GM12874 (cell line): ENCODE measurements around the gene ZBED5.

Experiments
- TF ChIP-seq, protein P1 (sequence below): IDR thresholded peaks from 2 replicates; pipeline ENCODE4 v1.5.1; 2011; ENCODE audit warnings: low read depth, mild to moderate bottlenecking, control low read depth, low read length, moderate library complexity; ENCODE audit not compliant: insufficient read depth

ZBED5 gene

DNA sequence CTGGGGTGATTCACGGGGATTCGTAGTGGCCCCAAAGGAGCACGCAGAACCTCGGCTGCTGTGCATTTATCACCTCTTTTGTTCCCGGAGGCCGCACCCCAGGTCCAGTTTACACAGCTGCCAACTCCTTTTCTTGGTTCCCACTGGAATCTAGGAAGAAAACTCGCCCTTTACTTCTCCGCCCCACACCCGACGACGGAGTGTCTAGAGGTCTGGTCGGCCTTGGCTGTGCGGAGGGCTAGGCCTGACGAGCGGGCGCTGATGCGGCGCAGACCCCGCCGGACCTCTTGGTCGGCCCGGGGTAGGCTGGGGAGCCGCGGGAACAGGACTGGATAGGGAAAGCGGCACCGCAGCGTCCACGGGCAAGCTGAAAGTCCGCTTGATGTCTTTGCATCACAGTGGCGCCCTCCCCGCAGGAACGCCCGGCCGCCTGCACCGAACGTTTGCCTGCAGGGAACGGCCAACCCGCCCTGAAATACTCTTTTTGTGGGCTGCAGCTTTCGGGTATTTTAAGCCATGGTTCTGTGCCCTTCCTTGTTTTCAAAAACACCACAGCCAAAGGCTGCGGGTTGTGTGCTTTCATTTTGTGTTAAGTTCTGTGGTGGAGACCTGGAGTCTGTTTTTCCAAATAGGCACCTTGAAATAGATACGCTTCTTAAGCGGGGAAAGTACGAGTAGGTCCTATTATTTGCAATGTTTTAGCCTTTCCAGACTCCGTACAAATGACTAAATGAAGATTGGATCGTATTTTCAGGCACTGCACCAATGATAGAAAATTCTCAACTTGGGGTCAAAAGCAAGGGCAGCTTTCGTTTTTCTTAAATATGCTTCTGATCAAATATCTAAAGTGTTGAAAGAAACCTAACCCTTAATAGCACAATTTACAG lies 829 bp upstream of the ZBED5 start:
- TF ChIP-seq, protein P1, sequence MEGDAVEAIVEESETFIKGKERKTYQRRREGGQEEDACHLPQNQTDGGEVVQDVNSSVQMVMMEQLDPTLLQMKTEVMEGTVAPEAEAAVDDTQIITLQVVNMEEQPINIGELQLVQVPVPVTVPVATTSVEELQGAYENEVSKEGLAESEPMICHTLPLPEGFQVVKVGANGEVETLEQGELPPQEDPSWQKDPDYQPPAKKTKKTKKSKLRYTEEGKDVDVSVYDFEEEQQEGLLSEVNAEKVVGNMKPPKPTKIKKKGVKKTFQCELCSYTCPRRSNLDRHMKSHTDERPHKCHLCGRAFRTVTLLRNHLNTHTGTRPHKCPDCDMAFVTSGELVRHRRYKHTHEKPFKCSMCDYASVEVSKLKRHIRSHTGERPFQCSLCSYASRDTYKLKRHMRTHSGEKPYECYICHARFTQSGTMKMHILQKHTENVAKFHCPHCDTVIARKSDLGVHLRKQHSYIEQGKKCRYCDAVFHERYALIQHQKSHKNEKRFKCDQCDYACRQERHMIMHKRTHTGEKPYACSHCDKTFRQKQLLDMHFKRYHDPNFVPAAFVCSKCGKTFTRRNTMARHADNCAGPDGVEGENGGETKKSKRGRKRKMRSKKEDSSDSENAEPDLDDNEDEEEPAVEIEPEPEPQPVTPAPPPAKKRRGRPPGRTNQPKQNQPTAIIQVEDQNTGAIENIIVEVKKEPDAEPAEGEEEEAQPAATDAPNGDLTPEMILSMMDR, result no peak

DNA sequence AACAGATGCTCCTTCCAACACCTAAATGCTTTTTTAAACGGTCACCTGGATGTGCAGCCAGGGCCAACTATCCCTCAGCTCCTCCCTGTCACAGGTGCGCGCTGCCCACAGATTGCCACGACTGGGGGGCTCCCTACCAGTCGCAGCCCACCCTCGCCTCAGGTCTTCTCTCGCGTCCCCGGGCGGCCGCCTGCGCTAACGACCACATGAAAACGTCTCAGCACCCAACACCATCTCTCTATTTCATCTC lies 469 bp downstream of the ZBED5 start:
- TF ChIP-seq, protein P1, result no peak

DNA sequence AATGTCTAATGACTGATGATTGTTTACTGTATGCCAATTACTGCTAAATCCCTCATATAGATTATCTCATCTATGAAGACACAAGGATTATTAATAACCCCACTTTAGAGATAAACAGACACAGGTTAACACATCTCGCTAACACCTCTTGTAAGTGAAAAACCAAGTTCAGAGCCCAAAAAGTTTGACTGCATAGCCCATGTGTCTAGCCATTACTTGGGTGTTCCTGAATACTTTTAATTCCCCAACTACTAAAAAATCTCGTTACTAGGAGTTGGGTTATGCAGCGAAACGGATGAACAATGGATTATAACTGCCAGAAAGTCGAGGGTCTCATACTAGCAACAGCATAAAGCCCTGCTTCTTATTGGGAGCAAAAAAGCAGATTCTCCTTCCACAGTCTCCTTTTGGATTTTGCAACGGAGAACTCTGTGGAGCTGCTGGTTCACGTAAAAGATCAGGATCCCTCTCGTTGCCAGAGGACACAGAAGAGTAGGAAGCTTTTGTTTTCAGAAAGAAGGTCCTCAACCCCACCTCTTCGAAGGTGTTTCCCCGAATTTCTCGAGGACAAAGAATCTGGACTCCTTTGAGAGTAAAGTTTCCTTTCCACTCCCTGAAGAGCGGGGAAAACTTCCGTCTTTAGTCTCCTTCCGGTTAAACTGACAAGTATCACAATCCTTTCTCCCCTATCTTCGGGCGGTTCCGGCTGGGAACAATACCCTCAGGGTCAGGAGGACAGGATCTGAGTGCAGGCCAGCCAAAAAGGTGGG lies 979 bp downstream of the ZBED5 start:
- TF ChIP-seq, protein P1, result no peak

DNA sequence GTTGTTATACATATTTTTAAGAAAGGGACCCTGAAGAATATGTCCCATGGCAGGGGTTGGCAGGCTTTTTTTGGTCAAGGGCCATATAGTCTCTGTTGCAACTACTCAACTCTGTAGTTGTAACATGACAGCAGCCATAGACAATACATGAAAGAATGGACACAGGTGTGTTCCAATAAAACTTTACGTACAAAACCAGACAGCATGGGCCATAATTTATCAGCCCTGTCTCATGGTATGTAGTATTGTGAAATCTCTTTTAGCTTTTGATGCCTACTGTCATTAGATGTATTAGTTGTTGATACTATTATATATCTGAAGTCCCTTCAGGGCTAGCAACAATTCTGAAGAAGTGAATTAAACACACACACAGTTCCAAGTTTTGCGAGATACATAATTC lies 2.6 kb downstream of the ZBED5 start:
- TF ChIP-seq, protein P1, result no peak

DNA sequence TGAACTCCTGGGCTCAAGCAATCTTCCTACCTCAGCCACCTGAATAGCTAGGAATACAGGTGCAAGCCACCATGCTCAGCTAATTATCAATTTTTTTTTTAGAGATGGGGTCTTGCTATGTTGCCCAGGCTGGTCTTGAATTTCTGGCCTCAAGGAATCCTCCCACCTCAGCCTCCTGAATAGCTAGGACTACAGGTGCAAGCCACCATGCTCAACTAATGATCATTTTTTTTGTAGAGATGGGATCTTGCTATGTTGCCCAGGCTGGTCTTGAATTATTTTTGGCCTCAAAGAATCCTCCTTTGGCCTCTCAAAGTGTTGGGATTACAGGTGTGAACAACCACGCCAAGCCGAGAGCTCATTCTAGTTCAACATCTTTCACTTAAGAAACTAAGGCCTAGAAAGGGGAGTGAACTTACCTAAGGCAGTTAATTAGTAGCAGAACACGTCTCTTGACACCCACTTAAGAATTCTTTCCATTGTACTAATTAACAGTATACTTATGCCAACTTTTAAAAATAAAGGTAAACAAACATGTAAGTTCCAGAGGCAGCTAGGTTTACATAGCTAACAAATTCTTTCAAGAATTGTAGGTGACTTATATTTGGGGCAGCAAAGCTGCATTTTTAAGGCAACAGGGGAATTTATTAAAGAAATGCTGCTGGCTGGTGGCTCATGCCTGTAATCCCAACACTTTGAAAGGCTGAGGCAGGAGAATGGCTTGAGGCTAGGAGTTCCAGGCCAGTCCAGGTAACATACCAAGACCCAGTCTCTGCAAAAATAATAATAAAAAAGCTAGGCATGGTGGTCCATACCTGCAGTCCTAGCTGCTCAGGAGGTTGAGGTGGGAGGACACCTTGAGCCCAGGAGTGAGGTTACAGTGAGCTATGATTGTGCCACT lies 9.6 kb downstream of the ZBED5 start:
- TF ChIP-seq, protein P1, result no peak

DNA sequence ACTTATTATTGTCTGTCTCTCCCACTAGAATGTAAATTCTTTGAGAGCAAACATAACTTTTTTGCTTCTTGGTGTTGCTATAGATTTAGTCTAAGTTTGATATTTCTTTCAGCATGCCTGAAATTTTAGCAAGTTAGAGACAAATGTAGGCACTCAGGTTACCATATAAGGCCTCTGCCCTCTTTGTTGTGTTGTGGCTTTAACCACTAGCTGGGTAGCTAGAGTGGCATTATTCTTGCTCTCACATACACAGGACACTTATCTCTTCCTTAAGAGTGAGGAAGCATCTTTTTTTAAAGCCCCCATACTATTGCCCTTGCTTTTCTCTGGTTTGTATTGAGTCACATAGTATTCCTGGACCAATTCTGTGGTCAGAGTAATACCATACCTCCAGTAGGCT lies 11.2 kb downstream of the ZBED5 start:
- TF ChIP-seq, protein P1, result no peak

DNA sequence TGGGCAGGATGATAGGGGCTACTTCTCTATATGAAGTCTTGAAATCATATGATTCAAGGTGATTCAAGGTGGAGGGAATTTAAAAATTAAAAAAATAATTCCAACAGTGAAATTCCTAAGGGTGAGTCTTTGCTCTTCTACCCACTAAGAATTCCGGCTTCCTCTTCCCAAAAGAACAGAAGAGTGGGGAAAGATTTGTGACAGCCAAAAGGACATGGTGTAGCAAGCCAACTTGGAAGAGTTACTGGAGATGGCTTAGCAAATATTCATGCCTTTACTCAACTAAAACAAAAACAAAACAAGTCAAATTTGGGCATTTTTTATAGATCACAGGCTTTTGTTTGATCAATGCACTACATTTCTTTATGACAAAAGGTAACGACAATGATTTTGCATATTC lies 12.3 kb downstream of the ZBED5 start:
- TF ChIP-seq, protein P1, result no peak
